GM10266 (cell line): Measurements from ENCODE around the gene TMEM198.

Experiments
- DNase-seq: peaks from one replicate; pipeline ENCODE4 v3.0.0; 2012; ENCODE audit errors: extremely low spot score
- TF ChIP-seq, protein P1 (sequence below): IDR thresholded peaks from 2 replicates; pipeline ENCODE4 v1.5.1; 2012; ENCODE audit warnings: mild to moderate bottlenecking, low read depth; ENCODE audit not compliant: control insufficient read depth, insufficient read depth; ENCODE audit errors: missing control alignments

Gene TMEM198

DNA sequence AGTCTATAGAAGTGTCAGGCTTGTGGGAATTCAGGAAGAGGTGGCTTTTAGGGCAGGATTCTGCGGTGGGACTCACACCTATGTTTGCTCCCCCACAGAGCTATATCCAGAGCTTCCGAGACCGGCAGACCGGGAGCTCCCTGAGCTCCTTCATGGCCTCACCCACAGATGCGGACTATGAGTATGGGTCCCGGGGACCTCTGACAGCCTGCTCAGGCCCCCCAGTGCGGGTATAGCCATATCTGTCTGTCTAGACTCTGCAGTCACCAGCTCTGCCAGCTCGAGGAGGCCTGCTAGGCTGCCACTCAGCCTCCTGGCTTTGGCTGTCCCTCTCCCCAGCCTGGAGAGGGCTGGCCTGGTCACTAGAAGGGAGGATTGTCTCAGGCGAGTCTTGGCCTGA lies 5.8 kb downstream of the TMEM198 start:
- no peak for DNase-seq
- TF ChIP-seq, protein P1, sequence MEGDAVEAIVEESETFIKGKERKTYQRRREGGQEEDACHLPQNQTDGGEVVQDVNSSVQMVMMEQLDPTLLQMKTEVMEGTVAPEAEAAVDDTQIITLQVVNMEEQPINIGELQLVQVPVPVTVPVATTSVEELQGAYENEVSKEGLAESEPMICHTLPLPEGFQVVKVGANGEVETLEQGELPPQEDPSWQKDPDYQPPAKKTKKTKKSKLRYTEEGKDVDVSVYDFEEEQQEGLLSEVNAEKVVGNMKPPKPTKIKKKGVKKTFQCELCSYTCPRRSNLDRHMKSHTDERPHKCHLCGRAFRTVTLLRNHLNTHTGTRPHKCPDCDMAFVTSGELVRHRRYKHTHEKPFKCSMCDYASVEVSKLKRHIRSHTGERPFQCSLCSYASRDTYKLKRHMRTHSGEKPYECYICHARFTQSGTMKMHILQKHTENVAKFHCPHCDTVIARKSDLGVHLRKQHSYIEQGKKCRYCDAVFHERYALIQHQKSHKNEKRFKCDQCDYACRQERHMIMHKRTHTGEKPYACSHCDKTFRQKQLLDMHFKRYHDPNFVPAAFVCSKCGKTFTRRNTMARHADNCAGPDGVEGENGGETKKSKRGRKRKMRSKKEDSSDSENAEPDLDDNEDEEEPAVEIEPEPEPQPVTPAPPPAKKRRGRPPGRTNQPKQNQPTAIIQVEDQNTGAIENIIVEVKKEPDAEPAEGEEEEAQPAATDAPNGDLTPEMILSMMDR: no peak

DNA sequence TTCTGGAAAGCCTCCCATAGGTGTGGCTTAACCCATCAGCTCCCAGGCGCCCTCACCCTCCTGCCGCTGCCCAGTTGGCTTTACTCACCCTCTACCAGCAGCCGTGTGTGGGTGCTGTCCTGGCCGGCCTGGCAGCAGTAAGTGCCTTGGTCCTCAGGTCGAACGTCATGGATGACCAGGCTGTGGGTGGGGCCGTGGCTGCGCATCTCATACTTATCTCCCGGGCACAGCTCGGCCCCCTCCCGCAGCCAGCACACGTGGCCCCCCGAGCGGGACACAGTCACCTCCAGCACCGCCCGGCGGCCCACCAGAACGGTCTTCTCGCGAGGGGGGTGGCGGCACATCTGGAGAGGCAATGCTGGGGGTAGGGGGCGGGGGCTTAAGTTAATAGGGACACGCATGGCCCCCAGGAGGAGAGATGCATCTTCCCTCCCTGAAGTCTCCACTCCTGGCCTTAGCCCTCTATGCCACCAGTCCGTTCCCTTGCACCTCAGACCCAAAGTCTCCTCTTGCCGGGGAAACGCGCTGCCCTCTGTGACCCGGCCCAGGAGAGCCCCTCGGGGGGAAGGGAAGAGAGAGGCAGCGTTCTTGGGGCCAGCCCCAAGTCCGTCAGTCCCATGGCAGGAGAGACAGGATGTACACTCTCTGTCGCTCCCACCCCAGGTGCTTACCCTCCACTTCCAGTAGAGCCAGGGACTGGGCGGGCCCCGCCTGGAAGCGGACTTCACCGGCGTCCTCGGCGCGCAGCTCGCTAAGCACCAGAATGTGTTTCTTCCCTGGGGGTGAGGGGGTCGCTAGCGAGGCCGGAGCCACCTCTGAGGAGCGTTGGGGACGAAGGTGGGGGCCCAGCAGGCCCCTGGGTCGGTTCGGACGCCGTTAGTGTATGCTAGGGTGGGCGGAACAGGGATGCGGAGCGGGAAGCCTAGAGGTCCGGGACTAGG lies 7.9 kb downstream of the TMEM198 start:
- no peak for DNase-seq
- TF ChIP-seq, protein P1: no peak

DNA sequence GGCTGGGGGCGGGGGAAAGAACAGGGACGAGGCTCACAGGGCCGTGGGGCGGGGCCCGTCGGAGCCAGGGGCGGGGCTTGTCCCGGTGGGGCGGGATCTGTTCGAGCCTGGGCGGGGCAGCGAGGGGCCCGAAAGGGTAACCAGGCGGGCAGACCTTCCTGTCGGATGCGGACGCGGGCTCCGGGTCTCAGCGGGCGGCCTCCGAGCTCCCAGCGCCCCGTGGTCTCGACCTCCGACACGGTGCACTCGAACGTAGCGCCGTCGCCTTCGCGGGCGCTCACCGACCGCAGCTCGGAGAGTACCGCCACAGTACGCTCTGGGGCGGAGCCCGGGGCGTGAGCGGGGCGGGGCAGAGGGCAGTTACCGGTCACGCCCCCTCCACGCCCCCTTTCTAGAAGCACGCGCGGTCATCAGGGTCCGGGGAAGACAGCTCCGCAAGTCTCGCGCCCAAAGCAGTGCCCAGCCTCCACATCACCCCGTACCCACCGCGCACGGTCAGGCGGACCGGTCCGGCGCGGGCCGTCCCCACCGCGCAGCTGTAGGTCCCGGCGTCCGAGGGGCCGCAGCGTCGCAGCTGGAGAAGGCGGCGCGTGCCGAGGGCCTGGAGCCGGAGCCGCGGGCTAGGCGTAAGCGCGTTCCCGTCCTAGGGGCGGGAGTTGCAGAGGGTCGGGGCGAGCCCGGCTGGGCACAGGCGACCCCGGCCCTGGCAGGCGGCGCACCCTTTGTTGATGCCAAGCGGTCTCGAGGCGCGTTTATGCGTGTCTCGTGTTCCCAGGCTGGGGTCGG lies 8.7 kb downstream of the TMEM198 start:
- TF ChIP-seq, protein P1: no peak
- DNase-seq: peak; percentile 94

DNA sequence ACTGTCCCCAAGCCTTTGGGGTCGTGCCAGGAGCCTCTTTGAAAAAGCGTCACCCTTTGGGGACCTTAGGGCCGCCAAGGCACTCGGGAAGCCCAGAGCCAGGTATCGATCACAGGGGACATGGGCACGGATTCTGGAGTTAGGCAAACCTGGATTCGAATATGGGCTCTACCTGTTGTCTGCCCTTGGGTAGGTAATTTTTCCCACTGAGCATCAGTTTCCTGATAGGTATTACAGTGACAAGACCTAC lies 9.3 kb downstream of the TMEM198 start:
- DNase-seq: no peak
- TF ChIP-seq, protein P1: no peak

DNA sequence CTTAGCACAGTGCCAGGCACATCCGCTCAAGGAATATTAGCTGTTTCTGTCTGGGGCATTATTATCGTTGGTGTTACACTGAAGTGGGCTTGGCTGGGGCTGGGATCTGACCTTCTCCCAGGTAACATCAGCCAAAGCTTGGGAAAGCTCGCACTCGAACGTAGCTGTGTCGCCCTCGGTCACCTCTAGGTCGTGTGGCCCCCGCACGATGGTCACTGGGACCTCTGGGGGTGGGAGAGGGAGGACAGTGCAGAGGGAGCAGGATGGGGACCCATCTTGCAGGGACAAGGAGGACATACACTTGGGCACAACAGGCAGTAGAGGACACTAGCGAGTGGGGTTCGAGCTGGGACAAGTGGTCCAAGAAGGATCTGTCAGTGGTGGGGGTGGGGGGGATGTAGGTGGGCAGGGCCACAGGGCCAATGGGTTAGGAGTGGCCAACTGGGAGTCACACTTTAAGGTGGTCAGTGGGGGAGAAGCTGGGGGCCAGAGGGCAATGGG lies 9.7 kb downstream of the TMEM198 start:
- TF ChIP-seq, protein P1: no peak
- DNase-seq: no peak

DNA sequence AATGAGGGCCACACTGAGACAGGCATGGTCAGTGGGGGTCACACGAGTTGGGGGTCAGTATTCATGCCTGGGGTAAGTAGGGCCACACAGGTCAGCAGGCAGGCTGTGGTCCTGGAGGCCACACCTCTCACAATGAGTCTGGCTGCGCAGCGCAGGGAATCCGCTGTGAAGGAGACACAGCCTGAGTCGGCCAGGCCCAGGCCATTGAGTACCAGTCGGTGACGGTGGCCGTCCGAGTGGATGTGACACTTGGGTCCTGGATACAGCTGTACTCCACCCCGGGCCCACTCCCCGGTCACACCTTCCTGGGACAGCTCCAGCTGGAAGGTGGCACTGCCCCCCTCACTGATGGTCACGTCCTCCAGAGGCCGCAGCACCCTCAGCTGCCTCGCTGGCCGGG lies 10.5 kb downstream of the TMEM198 start:
- TF ChIP-seq, protein P1: no peak
- no peak for DNase-seq

DNA sequence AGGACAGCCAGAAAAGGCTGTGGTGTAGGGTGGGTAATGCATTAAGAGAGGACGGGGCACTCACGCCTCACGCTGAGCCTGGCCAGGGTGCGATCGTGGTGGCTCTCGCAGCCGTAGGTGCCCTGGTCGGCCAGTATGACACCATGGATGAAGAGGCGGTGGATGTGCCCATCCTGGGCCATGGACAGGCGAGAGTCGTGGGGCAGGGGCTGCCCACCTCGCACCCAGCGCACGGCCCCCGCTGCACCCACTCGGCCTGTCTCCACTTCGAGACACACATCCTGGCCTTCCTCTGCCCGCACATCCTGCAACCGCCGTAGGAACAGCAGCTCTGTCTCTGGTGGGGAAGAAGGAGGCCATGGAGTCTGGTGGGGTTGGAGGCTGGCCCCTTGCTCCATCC lies 12.1 kb downstream of the TMEM198 start:
- TF ChIP-seq, protein P1: no peak

More for the DNA sequence above, 12.1 kb downstream of the TMEM198 start:
- DNase-seq: no peak
